Lower lobe of right lung (tissue), 2 donors: ENCODE data around the gene PLEKHG3. TPM values are rescaled to one million over a fixed set of nuclear protein-coding genes. Genes with fewer than 3 reads are reported as not detected.

Experiments used
- ATAC-seq, 2 donors: fragments of 200-7000 bp; cut with Tn5 transposase; one replicate each; pipeline ENCODE4 v1.9.1; 2020 to 2022; ENCODE audit warnings: mild to moderate bottlenecking in 2 of 2, moderate library complexity in 2 of 2
- DNase-seq: peaks from one replicate; pipeline ENCODE4 v3.0.0-alpha.2; 2020
- H3K27ac ChIP-seq: fragments of 200-600 bp; one replicate; pipeline ENCODE4 v1.8.0; 2022
- H3K27me3 ChIP-seq: fragments of 200-600 bp; one replicate; pipeline ENCODE4 v1.8.0; 2022; ENCODE audit warnings: low read depth
- H3K36me3 ChIP-seq: fragments of 200-600 bp; one replicate; pipeline ENCODE4 v1.8.0; 2022; ENCODE audit warnings: mild to moderate bottlenecking
- H3K4me1 ChIP-seq: fragments of 200-600 bp; one replicate; pipeline ENCODE4 v1.8.0; 2022
- H3K4me3 ChIP-seq: fragments of 200-600 bp; one replicate; pipeline ENCODE4 v1.8.0; 2022; ENCODE audit warnings: mild to moderate bottlenecking
- H3K9me3 ChIP-seq: fragments of 200-600 bp; one replicate; pipeline ENCODE4 v1.8.0; 2022
- CTCF ChIP-seq: fragments of 200-600 bp; IDR thresholded peaks from one replicate; pipeline ENCODE4 v1.8.0; 2022; ENCODE audit warnings: antibody characterized with exemption, mild to moderate bottlenecking
- intact Hi-C: fragments of 100-400 bp; cut with DNase I; formaldehyde crosslinking; loops from one replicate; pipeline ENCODE4 v1.11.0; 2022
- total RNA-seq: library from RNA; stranded (reverse); fragmentation: NEBNext Ultra II Directional; extraction: Animal tissue kit (Norgen Biotek cat#: 25700); gene quantifications from one replicate; pipeline ENCODE4 v1.2.1, GENCODE V29; 2021
- donor health status: DM: no; HTN: yes; CAD: no; lungs with severe emphysema.

Gene PLEKHG3
- total RNA-seq, 1 donor from 2014 or later: 33.1 TPM

DNA sequence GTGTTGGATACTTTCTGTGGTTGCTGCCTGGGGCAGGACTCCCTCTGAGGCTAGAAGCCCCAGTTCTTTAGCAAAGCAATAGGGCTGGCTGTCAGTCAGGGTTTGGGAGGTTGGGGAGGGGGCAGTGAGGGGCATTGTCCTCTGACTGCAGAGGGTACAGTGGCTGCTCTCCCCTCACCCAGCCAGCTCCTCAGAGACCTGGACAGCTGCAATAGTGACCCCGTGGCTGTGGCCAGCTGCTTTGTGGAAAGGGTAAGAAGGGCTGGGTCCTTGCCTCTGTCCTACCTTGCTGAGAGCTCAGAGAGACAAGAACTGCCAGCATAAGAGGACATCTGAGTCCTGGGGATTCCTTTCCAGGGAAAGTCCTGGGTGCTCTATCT is 25.8 kb downstream of the PLEKHG3 start:
- Histone ChIP-seq H3K9me3 (no peaks in the 10 kb centered on the region), H3K27me3 (no peaks in the 10 kb centered on the region), H3K4me1 (peaks cover 5% of the 10 kb centered on the region), H3K36me3 (peaks cover 66% of the 10 kb centered on the region), H3K4me3 (no peak overlapping the region), H3K27ac (no peak overlapping the region)
- ATAC-seq: no peak
- TF ChIP-seq CTCF: no peak
- DNase-seq: no peak
- intact Hi-C loops: no loop called here

DNA sequence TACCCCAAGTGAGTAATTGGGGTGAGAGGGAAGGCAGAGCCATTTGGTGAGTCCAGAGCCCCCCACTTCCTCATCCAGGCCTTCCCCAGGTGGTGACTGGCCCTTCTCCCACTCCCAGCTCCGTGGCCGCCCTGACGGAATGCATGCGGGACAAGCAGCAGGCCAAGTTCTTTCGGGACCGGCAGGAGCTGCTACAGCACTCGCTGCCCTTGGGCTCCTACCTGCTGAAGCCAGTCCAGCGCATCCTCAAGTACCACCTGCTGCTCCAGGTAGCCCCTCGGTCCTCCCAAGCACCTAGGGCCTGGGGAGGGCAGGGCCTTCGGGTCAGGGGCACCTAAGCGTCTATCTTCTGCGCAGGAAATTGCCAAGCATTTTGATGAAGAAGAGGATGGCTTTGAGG is 26.5 kb downstream of the PLEKHG3 start:
- Histone ChIP-seq H3K27ac (no peak overlapping the region), H3K4me3 (no peak overlapping the region), H3K36me3 (peaks cover 71% of the 10 kb centered on the region), H3K9me3 (no peaks in the 10 kb centered on the region), H3K4me1 (peaks cover 5% of the 10 kb centered on the region), H3K27me3 (no peaks in the 10 kb centered on the region)
- DNase-seq (no peak), ATAC-seq (no peak)
- TF ChIP-seq CTCF: no peak
- intact Hi-C loops: no loop called here

GRCh38 chr14:64731141-64731581 is 26.9 kb downstream of the PLEKHG3 start:
- ATAC-seq: no peak

GRCh38 chr14:64732066-64732465 is 27.8 kb downstream of the PLEKHG3 start:
- DNase-seq: no peak
- Histone ChIP-seq H3K4me3 (no peak overlapping the region), H3K27ac (no peak overlapping the region), H3K27me3 (no peaks in the 10 kb centered on the region), H3K36me3 (peaks cover 82% of the 10 kb centered on the region), H3K4me1 (peaks cover 5% of the 10 kb centered on the region), H3K9me3 (no peaks in the 10 kb centered on the region)
- intact Hi-C loops: no loop called here
- ATAC-seq: no peak
- no peak for TF ChIP-seq CTCF

More at GRCh38 chr14:64731141-64731581, 26.9 kb downstream of the PLEKHG3 start:
- H3K9me3 ChIP-seq: no peaks in the 10 kb centered on the region
- H3K36me3 ChIP-seq: peaks cover 75% of the 10 kb centered on the region
- no peaks in the 10 kb centered on the region for H3K27me3 ChIP-seq
- DNase-seq: no peak
- no peak for TF ChIP-seq CTCF
- no peak overlapping the region for H3K4me3 ChIP-seq
- H3K27ac ChIP-seq: no peak overlapping the region
- peaks cover 5% of the 10 kb centered on the region for H3K4me1 ChIP-seq
- intact Hi-C loops: no loop called here

DNA sequence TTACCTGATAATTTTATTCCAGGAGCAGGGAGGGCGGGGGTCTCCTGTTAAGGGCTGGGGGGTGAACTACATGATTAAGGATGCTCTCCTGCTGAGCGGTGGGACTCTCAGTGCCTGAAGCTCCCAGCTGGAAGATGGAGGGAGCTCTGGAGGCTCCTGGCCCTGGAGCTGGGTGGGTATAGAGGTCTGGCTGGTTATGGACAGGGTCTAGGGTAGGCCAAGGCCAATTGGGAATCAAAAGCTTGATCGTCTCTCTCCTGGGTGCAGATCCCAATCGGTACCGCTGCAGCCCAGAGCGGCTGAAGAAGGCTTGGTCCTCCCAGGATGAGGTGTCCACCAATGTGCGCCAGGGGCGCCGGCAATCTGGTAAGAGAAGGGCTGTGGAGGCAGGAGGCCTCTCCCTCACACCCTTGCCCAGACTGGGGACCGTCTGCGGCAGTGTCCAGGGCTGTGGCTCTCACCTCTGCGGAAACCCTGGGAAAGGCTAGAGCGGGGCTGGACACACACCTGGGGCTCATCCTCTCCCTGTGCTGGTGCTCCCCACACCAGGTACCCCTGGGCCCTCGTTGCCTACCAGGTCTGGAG is 28.4 kb downstream of the PLEKHG3 start:
- no peak for TF ChIP-seq CTCF
- no peak for ATAC-seq
- Histone ChIP-seq H3K9me3 (no peaks in the 10 kb centered on the region), H3K4me3 (no peak overlapping the region), H3K4me1 (peaks cover 5% of the 10 kb centered on the region), H3K27me3 (no peaks in the 10 kb centered on the region), H3K27ac (no peak overlapping the region), H3K36me3 (peaks cover 86% of the 10 kb centered on the region)
- intact Hi-C loops: no loop called here
- peak; percentile 24 for DNase-seq
